GM12873 (cell line): ENCODE data around the gene KDM4C.

Experiments
- TF ChIP-seq, protein P1 (sequence below): IDR thresholded peaks from 2 replicates; pipeline ENCODE4 v1.5.1; 2012; ENCODE audit warnings: low read depth, mild to moderate bottlenecking, moderate library complexity, low read length, control low read depth; ENCODE audit not compliant: insufficient read depth; ENCODE audit errors: missing control alignments

Gene KDM4C

DNA sequence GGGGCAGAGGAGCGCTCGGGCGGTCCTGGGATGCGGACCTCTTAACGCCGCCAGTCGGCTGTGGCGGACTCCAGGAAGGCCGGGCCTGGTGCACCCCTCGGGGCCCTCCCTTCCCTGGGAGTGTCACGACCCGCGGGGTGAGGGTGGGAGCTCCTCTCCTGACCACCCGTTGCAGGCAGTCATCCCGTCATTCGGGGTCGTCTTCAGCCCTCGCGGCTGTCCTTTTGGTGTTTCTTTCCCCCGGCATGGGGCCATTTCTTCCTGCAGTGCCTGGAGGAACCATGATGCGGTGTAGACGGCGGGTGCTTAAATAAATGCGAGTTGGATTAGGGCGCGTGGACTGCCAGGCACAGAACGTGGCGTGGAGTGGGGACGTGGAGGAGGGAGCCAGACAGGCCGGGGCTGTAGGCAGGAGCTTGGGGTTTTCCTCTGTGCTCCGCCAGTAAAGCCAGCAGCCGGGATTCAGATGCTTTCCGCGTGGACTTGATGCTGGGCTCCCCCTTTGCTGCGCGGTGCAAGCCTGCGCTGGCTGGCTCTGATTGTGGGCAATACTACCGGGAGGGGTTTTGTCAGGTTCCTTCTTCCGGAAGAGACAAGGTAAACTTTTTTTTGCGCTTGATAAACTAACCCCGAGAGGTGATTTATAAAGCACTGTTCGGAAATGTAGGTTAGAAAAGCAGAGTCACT, 868 bp downstream of the KDM4C start:
- TF ChIP-seq, protein P1, sequence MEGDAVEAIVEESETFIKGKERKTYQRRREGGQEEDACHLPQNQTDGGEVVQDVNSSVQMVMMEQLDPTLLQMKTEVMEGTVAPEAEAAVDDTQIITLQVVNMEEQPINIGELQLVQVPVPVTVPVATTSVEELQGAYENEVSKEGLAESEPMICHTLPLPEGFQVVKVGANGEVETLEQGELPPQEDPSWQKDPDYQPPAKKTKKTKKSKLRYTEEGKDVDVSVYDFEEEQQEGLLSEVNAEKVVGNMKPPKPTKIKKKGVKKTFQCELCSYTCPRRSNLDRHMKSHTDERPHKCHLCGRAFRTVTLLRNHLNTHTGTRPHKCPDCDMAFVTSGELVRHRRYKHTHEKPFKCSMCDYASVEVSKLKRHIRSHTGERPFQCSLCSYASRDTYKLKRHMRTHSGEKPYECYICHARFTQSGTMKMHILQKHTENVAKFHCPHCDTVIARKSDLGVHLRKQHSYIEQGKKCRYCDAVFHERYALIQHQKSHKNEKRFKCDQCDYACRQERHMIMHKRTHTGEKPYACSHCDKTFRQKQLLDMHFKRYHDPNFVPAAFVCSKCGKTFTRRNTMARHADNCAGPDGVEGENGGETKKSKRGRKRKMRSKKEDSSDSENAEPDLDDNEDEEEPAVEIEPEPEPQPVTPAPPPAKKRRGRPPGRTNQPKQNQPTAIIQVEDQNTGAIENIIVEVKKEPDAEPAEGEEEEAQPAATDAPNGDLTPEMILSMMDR: no peak

DNA sequence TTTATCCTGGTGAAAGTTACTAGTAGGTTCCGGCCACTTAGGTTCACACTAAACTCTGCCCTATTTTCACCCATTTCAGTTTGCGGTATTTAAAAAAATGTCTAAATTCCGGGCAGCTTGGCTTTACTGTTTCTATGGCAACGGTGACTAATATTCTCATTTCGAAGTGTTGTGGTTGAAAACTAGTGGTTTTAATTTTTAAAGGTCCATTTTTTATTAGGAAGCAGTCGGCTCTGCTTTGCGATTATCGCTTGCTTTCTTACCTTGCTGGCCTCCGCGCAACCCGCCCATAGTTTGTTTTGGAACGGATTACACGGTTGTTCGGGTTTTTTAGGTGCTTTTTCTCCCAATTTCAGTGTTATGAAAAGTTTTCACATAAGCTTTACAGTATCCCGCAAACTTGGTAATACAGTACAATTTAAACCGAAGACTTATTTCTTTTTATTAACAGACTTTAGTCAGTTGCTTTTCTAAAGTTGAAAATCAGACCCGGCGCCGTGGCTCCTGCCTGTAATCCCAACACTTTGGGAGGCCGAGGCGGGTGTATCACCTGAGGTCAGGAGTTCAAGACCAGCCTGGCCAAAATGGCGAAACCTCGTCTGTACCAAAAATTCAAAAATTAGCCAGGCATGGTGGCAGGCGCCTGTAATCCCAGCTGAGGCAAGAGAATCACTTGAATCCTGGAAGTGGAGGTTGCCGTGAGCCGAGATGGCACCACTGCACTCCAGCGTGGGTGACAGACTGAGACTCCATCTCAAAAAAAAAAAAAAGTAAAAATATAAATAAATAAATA, 1.6 kb downstream of the KDM4C start:
- TF ChIP-seq, protein P1: no peak

DNA sequence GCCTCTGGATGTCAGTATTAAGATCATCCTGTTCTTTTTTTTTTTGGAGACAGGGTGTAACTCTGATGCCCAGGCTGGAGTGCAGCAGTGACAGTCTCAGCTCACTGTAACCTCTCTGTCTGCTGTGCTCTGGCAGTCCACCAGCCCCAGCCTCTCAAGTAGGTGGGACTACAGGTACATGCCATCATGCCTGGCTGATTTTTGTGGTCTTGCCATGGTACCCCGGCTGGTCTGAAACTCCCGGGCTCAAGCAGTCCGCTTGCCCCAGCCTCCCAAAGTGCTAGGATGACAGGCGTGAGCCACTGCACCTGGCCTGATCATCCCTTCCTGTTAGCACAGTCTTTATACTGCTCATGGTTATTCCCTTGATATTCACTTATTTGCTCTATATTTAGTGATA, 3.5 kb downstream of the KDM4C start:
- TF ChIP-seq, protein P1: no peak

DNA sequence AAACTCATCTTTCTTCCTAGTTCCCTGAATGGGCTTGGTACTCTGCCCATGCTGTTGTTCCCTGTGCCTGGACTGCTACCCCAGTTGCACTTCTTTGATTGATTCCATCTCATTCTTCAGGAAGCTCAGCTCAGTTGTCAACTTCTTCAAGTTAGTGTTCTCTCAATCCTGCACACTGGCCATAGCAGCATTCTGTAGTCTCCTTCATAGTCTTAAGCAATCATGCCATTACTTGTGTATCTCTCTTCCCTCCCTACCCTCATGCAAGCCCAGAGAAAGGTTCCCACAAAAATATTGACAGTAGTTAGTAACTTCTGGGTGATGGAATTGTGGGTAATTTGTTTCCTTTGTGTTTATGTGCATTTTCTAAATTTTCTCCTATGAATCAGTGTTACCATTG, 5.5 kb downstream of the KDM4C start:
- TF ChIP-seq, protein P1: no peak

DNA sequence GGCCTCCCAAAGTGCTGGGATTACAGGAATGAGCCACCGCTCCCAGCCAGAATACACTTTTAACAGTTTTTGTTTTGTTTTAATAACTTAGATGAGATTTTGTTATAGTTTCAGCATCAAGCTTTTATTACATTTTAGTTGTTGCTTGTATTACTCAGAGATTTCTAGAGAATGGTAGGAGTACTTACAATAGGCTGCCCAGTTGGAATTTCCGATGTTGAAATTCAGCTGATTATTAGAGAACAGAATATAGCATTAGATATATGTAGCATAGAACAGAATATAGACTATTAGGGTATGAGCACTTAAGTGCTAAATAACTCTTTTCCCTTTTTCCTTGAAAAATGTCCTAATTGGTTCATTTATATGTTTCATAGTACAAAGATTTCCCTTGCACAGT, 6.2 kb downstream of the KDM4C start:
- TF ChIP-seq, protein P1: no peak

DNA sequence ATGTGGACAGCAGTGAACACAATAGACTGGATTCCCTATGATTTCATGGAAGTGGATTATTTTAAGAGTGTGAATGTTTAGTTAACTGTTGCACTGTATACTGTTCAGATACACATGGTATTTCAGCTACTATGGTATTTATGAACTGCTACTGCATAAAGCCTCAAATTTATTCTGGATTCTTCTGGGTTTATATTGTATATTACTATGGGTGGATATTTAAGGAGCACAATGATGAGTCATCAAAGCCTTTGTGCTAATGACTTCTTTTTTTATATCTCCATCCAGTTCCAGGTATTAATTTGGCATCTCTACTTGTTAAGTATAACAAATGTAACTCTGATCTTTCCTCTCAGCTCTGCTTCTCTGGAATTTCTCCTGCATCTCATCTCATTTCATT, 6.8 kb downstream of the KDM4C start:
- TF ChIP-seq, protein P1: no peak

DNA sequence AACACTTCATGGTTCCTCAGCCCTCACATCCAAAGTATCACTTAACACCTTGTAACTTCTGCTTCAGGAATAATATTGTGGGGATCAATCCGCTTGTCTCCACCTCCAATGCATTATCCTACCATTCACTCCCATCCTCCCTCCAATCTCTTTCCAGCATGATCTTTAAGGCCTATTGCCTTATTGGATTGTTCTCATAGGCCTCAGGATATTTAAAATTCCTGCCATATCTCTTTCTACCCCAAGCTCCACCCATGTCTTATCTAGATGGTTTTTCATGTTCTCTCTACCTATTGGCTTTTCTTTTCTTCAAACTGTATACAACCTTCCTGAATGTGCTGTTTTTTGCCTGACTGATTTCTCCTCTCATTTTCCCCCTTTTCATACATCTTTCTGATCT, 7.2 kb downstream of the KDM4C start:
- TF ChIP-seq, protein P1: no peak
